Spleen (tissue), 11 donors: ENCODE results near the gene NEO1. TPM values are rescaled to one million over a fixed set of nuclear protein-coding genes. Genes with fewer than 3 reads are reported as not detected.

Experiments
- DNase-seq: peaks from one replicate; pipeline ENCODE4 v3.0.0-alpha.2; 2020
- H3K27ac ChIP-seq, 8 donors: fragments of 200-600 bp; sonication (generic) in 7 of 8; 1 replicate in 4 of 8; 2 replicates in 4 of 8; pipeline versions ENCODE4 v1.5.0 to v1.8.0; 2016 to 2021; ENCODE audit warnings: inconsistent platforms in 4 of 8, mild to moderate bottlenecking in 4 of 8, moderate library complexity in 1 of 8
- H3K27me3 ChIP-seq, 7 donors: fragments of 200-600 bp; sonication (generic) in 6 of 7; replicated peaks in 1 of 7; 1 replicate in 4 of 7; 2 replicates in 3 of 7; pipeline versions ENCODE4 v1.5.0 to v1.8.0; 2016 to 2021; ENCODE audit warnings: inconsistent platforms in 3 of 7, mild to moderate bottlenecking in 1 of 7
- H3K36me3 ChIP-seq, 6 donors: fragments of 200-600 bp; sonication (generic) in 5 of 6; 1 replicate in 4 of 6; 2 replicates in 2 of 6; pipeline versions ENCODE4 v1.5.0 to v1.8.0; 2016 to 2021; ENCODE audit warnings: inconsistent platforms in 2 of 6
- H3K4me1 ChIP-seq, 6 donors: fragments of 200-600 bp; sonication (generic) in 5 of 6; 1 replicate in 3 of 6; 2 replicates in 3 of 6; pipeline versions ENCODE4 v1.5.0 to v1.8.0; 2016 to 2021; ENCODE audit warnings: inconsistent platforms in 3 of 6
- H3K4me3 ChIP-seq, 8 donors: fragments of 200-600 bp; sonication (generic) in 7 of 8; 1 replicate in 4 of 8; 2 replicates in 4 of 8; pipeline versions ENCODE4 v1.5.0 to v1.8.0; 2016 to 2021; ENCODE audit warnings: inconsistent platforms in 4 of 8, mild to moderate bottlenecking in 4 of 8, moderate library complexity in 2 of 8
- H3K9me3 ChIP-seq, 8 donors: fragments of 200-600 bp; sonication (generic) in 7 of 8; 1 replicate in 4 of 8; 2 replicates in 4 of 8; pipeline versions ENCODE4 v1.5.0 to v1.8.0; 2016 to 2021; ENCODE audit warnings: inconsistent platforms in 4 of 8
- CTCF ChIP-seq, 11 experiments: fragments of 200-600 bp in 7 of 11; fragments of 450-650 bp in 4 of 11; sonication (generic) in 4 of 11; IDR thresholded peaks in 8 of 11; conservative IDR thresholded peaks in 3 of 11; 1 replicate in 7 of 11; 2 replicates in 4 of 11; pipeline versions ENCODE4 v1.4.0 to v1.8.0; 2016 to 2021; ENCODE audit warnings: antibody characterized with exemption in 11 of 11, inconsistent platforms in 4 of 11, mild to moderate bottlenecking in 1 of 11
- POLR2A ChIP-seq, 3 donors: fragments of 450-650 bp; IDR thresholded peaks; one replicate each; pipeline ENCODE4 v1.5.1; 2017; ENCODE audit warnings: antibody characterized with exemption in 3 of 3, mild to moderate bottlenecking in 1 of 3
- POLR2AphosphoS5 ChIP-seq, 3 donors: sonication (generic); formaldehyde crosslinking; IDR thresholded peaks; one replicate each; pipeline ENCODE4 v1.5.1; 2017; ENCODE audit warnings: antibody characterized with exemption in 3 of 3
- WGBS, 5 donors: extraction: QIAGEN DNeasy Blood & Tissue Kit in 3 of 5; methylation state at CpG; one replicate each; pipeline versions ENCODE4 v1.1.5 to v1.1.7; 2013 to 2018; 5-methylcytosine and 5-hydroxymethylcytosine counted together
- intact Hi-C: fragments of 100-400 bp; cut with DNase I; formaldehyde crosslinking; loops from one replicate; pipeline ENCODE4 v1.15.0; 2023; ENCODE audit warnings: low total_unique reads
- polyA plus RNA-seq, 3 donors: library from polyadenylated mRNA; stranded (reverse); fragments of 200-250 nt; gene quantifications; one replicate each; pipeline ENCODE4 v1.2.1, GENCODE V29; 2013
- small RNA-seq, 4 donors: library from RNA; depleted of rRNA; stranded (forward); fragments of <200 nt; gene quantifications; one replicate each; pipeline ENCODE3, GENCODE V24; 2016
- total RNA-seq, 7 donors: library from RNA; depleted of rRNA in 3 of 7; stranded (reverse); fragments of >200 nt in 3 of 7; fragmentation: NEBNext Ultra II Directional in 4 of 7; extraction: Animal tissue kit (Norgen Biotek cat#: 25700) in 4 of 7; gene quantifications; one replicate each; pipeline versions ENCODE4 v1.1.0 to v1.2.1, GENCODE V29; 2016 to 2021
- donor health status: healthy with polysubstance abuse.
- donor health status: DM: no; HTN: no; CAD: no; lungs with moderate emphysema.
- donor health status: DM: no; HTN: no; CAD: no.
- donor health status: Bipolar disorder and iron deficiency.
- donor health status: healthy.
- donor health status: DM: no; HTN: no; CAD: no.
- donor health status: DM: yes; HTN: yes; CAD: no.

Gene NEO1
- total and polyA plus RNA-seq, 10 donors = 1.4 to 14.3 (median 10.5) TPM

- TF ChIP-seq POLR2A (IDR thresholded peaks at IDR 0.05) (no peak), POLR2AphosphoS5 (IDR thresholded peaks at IDR 0.05) (no peak), CTCF (IDR thresholded peaks at IDR 0.05 in 8 of 11, conservative IDR thresholded peaks at IDR 0.05 in 3 of 11) (no peak)
- DNase-seq = no peak
- intact Hi-C loops = no loop called here
- no peaks in the 10 kb centered on the region for H3K9me3 ChIP-seq
- H3K27me3 ChIP-seq = peaks cover 0 to 49% (median 0%) of the 10 kb centered on the region in 7 donors
- H3K27ac ChIP-seq = no peak overlapping the region
- no peaks in the 10 kb centered on the region for H3K4me1 ChIP-seq
- H3K36me3 ChIP-seq = no peaks in the 10 kb centered on the region
- no peak overlapping the region for H3K4me3 ChIP-seq
Observed at GRCh38 chr15:73349191-73349590, 296.9 kb downstream of the NEO1 start.

GRCh38 chr15:73352082-73352481, 299.8 kb downstream of the NEO1 start:
- Histone ChIP-seq H3K27ac (no peak overlapping the region), H3K9me3 (no peaks in the 10 kb centered on the region), H3K4me1 (no peaks in the 10 kb centered on the region), H3K27me3 (peaks cover 0 to 55% (median 0%) of the 10 kb centered on the region in 7 donors), H3K36me3 (no peaks in the 10 kb centered on the region), H3K4me3 (no peak overlapping the region)
- intact Hi-C loops = no loop called here
- 82 to 88% (median 86%) methylated on average over 10 of the region's 10 CpGs for WGBS, 5 donors
- TF ChIP-seq CTCF (IDR thresholded peaks at IDR 0.05 in 8 of 11, conservative IDR thresholded peaks at IDR 0.05 in 3 of 11) = no peak
- no peak for TF ChIP-seq POLR2AphosphoS5 (IDR thresholded peaks at IDR 0.05)
- TF ChIP-seq POLR2A (IDR thresholded peaks at IDR 0.05) = no peak
- DNase-seq = no peak

GRCh38 chr15:73353734-73354133, 301.5 kb downstream of the NEO1 start:
- no peak overlapping the region for H3K4me3 ChIP-seq
- WGBS, 5 donors = 48 to 61% (median 54%) methylated on average over 3 of the region's 3 CpGs
- H3K27me3 ChIP-seq = peaks cover 0 to 63% (median 0%) of the 10 kb centered on the region in 7 donors
- DNase-seq = no peak
- intact Hi-C loops = no loop called here
- H3K36me3 ChIP-seq = no peaks in the 10 kb centered on the region
- TF ChIP-seq CTCF (IDR thresholded peaks at IDR 0.05 in 8 of 11, conservative IDR thresholded peaks at IDR 0.05 in 3 of 11) (no peak), POLR2AphosphoS5 (IDR thresholded peaks at IDR 0.05) (no peak), POLR2A (IDR thresholded peaks at IDR 0.05) (no peak)
- no peaks in the 10 kb centered on the region for H3K4me1 ChIP-seq
- H3K27ac ChIP-seq = no peak overlapping the region
- H3K9me3 ChIP-seq = no peaks in the 10 kb centered on the region

- WGBS, 5 donors = 86 to 89% (median 88%) methylated on average over 3 to 4 of the region's 4 CpGs
- Histone ChIP-seq H3K27ac (no peak overlapping the region), H3K27me3 (peaks cover 0 to 68% (median 0%) of the 10 kb centered on the region in 7 donors), H3K4me3 (no peak overlapping the region), H3K4me1 (no peaks in the 10 kb centered on the region), H3K9me3 (no peaks in the 10 kb centered on the region), H3K36me3 (no peaks in the 10 kb centered on the region)
- no peak for DNase-seq
- TF ChIP-seq POLR2A (IDR thresholded peaks at IDR 0.05) = no peak
- no peak for TF ChIP-seq POLR2AphosphoS5 (IDR thresholded peaks at IDR 0.05)
- TF ChIP-seq CTCF (IDR thresholded peaks at IDR 0.05 in 8 of 11, conservative IDR thresholded peaks at IDR 0.05 in 3 of 11) = no peak
- intact Hi-C loops = no loop called here
Observed at GRCh38 chr15:73354241-73354640, 302.0 kb downstream of the NEO1 start.

Small RNAs within 50 kb of the gene (small RNA-seq; reads per million reads assigned to genes)
- gene FKBP1AP2 = 0 reads per million in 4 donors
